Fibroblast of gingiva (primary cell): ENCODE measurements around the gene PRDM16.
"Not testable (repeated sequence)": the region's sequence is repeated elsewhere in the genome, so short reads cannot be mapped to it uniquely, and the experiment has no call there.

Source experiments
- DNase-seq: peaks from one replicate; pipeline ENCODE4 v3.0.0-alpha.2; 2011; ENCODE audit warnings: low read depth

PRDM16 gene

GRCh38 chr1:3227893-3228292, 158.9 kb downstream of the PRDM16 start:
- no peak for DNase-seq

- no peak for DNase-seq
Measured at GRCh38 chr1:3229081-3229725, 160.2 kb downstream of the PRDM16 start.

GRCh38 chr1:3230553-3230952, 161.6 kb downstream of the PRDM16 start:
- DNase-seq = no peak

GRCh38 chr1:3231245-3231644, 162.2 kb downstream of the PRDM16 start:
- DNase-seq = no peak

- DNase-seq = no peak
Measured at GRCh38 chr1:3231826-3232225, 162.8 kb downstream of the PRDM16 start.

- DNase-seq = no peak
Measured at GRCh38 chr1:3233031-3233430, 164.0 kb downstream of the PRDM16 start.

- no peak for DNase-seq
Measured at GRCh38 chr1:3233551-3233950, 164.5 kb downstream of the PRDM16 start.

GRCh38 chr1:3234281-3234680, 165.3 kb downstream of the PRDM16 start:
- DNase-seq = no peak

GRCh38 chr1:3234956-3235355, 166.0 kb downstream of the PRDM16 start:
- no peak for DNase-seq

GRCh38 chr1:3235496-3235895, 166.5 kb downstream of the PRDM16 start:
- no peak for DNase-seq

GRCh38 chr1:3236361-3236760, 167.4 kb downstream of the PRDM16 start:
- no peak for DNase-seq

- DNase-seq = no peak
Measured at GRCh38 chr1:3236955-3237354, 168.0 kb downstream of the PRDM16 start.

- DNase-seq = no peak
Measured at GRCh38 chr1:3237570-3237969, 168.6 kb downstream of the PRDM16 start.

GRCh38 chr1:3237994-3238702, 169.1 kb downstream of the PRDM16 start:
- no peak for DNase-seq

GRCh38 chr1:3238703-3239278, 169.8 kb downstream of the PRDM16 start:
- DNase-seq = no peak

- DNase-seq = not testable (repeated sequence)
Measured at GRCh38 chr1:3239991-3240390, 171.0 kb downstream of the PRDM16 start.

GRCh38 chr1:3240524-3241235, 171.7 kb downstream of the PRDM16 start:
- DNase-seq = no peak

GRCh38 chr1:3241236-3241550, 172.2 kb downstream of the PRDM16 start:
- no peak for DNase-seq

- no peak for DNase-seq
Measured at GRCh38 chr1:3241673-3242407, 172.8 kb downstream of the PRDM16 start.

GRCh38 chr1:3242408-3243260, 173.6 kb downstream of the PRDM16 start:
- DNase-seq = no peak

GRCh38 chr1:3243304-3243703, 174.3 kb downstream of the PRDM16 start:
- no peak for DNase-seq
